ENCODE results near the gene NEAT1. TPM values are rescaled to one million over a fixed set of nuclear protein-coding genes. Genes with fewer than 3 reads are reported as not detected.

The NEAT1 gene
- total and polyA plus RNA-seq, 11 donors: 17.0 to 760 (median 507) TPM

DNA sequence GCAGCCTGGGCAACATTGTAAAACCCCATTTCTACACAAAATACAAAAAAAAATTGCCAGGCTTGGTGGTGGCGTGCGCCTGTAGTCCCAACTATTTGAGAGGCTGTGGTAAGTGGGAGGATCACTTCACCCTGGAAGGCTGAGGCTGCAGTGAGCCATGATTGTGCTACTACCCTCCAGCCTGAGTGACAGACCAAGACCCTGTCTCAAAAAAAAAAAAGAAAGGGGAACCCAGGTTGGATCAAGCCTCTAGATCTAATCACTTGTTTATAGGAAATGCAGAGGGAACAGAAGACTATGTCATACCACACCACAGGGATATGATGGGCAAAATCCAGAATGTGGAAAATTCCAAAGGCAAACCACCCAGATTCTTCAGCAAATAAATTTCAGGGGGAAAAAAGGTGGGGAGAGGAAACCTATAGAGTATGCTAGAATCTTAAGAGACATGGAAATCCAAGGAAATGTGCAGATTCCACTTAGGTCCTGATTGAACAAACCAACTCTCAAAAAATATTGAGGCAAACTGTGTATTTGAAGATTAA is 59.8 kb downstream of the NEAT1 start:
- no peaks in the 10 kb centered on the region for H3K36me3 ChIP-seq
- DNase-seq (no peak), ATAC-seq (no peak)
- H3K9me3 ChIP-seq: no peaks in the 10 kb centered on the region
- peak overlapping the region in 3 of 12 donors; percentile 27 to 100 (median 100) for H3K27ac ChIP-seq
- intact Hi-C loops (cut with DNase I): no loop called here
- H3K27me3 ChIP-seq: no peaks in the 10 kb centered on the region
- TF ChIP-seq POLR2A (IDR thresholded peaks at IDR 0.05): no peak
- TF ChIP-seq, protein P1, sequence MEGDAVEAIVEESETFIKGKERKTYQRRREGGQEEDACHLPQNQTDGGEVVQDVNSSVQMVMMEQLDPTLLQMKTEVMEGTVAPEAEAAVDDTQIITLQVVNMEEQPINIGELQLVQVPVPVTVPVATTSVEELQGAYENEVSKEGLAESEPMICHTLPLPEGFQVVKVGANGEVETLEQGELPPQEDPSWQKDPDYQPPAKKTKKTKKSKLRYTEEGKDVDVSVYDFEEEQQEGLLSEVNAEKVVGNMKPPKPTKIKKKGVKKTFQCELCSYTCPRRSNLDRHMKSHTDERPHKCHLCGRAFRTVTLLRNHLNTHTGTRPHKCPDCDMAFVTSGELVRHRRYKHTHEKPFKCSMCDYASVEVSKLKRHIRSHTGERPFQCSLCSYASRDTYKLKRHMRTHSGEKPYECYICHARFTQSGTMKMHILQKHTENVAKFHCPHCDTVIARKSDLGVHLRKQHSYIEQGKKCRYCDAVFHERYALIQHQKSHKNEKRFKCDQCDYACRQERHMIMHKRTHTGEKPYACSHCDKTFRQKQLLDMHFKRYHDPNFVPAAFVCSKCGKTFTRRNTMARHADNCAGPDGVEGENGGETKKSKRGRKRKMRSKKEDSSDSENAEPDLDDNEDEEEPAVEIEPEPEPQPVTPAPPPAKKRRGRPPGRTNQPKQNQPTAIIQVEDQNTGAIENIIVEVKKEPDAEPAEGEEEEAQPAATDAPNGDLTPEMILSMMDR (IDR thresholded peaks at IDR 0.05): no peak
- WGBS, 4 donors: 98 to 100% (median 99%) methylated on average over 2 of the region's 2 CpGs
- H3K4me3 ChIP-seq: no peak overlapping the region
- peaks cover 0 to 68% (median 58%) of the 10 kb centered on the region in 12 donors for H3K4me1 ChIP-seq

DNA sequence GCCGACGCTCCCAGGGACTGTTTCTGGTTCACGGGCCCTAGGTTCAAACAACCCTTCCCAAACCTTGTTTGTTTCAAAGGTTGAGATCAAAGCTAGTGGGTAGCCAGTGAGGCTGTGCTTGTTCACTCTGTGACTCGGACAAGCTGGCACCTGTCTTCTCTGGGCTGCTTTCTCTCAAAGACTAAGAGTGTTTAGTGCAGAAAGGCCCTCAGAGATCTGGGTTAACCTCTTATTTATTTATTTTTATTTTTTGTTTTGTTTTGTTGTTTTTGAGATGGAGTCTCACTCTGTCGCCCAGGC is 63.3 kb downstream of the NEAT1 start:
- TF ChIP-seq, protein P1 (IDR thresholded peaks at IDR 0.05): no peak
- TF ChIP-seq POLR2A (IDR thresholded peaks at IDR 0.05): no peak
- Histone ChIP-seq H3K4me3 (no peak overlapping the region), H3K36me3 (no peaks in the 10 kb centered on the region), H3K4me1 (peaks cover 25 to 69% (median 61%) of the 10 kb centered on the region in 12 donors), H3K27ac (peak overlapping the region; percentile 18 to 100 (median 98)), H3K9me3 (no peaks in the 10 kb centered on the region), H3K27me3 (no peaks in the 10 kb centered on the region)
- intact Hi-C loops (cut with DNase I): no loop called here
- WGBS, 4 donors: 61 to 68% (median 65%) methylated on average over 5 of the region's 5 CpGs
- ATAC-seq: no peak
- no peak for DNase-seq

DNA sequence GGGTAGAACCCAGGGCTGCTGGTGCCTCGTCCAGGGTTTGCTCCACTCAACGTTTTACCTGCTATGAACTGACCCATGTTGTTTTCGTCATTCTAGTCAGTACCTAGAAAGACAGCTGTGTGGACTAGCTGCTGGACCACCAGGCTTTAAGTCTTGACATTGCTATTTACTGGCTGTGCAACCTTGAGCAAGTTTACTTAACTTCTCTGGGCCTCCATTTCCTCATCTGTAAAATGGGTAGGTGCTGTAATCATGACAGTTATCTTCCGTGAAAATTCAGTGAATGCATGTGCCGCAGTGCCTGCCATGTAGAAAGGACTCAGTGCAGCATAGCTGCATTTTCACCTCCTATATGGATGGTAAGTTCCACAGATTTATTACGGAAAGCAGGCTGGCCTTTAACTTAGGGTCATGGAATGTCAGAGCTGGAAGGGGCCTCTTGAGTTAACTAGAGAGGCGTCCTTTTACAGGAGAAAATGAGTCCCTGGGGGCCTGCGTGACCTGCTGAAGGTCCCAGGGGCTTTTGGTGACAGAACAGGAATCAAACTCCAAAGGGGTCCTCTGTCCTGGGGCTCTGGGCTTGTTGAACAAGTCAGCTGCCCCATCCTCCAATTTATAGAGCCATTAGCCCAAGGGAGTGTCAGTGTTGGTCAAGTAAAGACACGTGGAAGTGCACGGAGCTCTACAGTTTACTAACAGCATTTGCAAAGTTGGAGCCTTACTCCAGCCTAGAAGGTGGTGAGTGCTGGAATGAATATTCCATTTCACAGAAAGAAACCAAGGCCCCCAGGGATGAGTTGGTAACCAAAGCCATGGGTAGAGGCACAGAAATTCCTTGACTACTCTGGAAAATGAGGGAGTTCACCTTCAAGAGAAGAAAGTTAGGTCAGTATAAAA is 64.2 kb downstream of the NEAT1 start:
- Histone ChIP-seq H3K9me3 (no peaks in the 10 kb centered on the region), H3K27ac (peak overlapping the region; percentile 90 to 100 (median 99)), H3K4me3 (no peak overlapping the region), H3K27me3 (no peaks in the 10 kb centered on the region), H3K4me1 (peaks cover 31 to 70% (median 62%) of the 10 kb centered on the region in 12 donors), H3K36me3 (no peaks in the 10 kb centered on the region)
- ATAC-seq: no peak
- no peak for DNase-seq
- TF ChIP-seq, protein P1 (IDR thresholded peaks at IDR 0.05): no peak
- TF ChIP-seq POLR2A (IDR thresholded peaks at IDR 0.05): no peak
- intact Hi-C loops (cut with DNase I): no loop called here
- 65 to 70% (median 68%) methylated on average over 10 of the region's 10 CpGs for WGBS, 4 donors

DNA sequence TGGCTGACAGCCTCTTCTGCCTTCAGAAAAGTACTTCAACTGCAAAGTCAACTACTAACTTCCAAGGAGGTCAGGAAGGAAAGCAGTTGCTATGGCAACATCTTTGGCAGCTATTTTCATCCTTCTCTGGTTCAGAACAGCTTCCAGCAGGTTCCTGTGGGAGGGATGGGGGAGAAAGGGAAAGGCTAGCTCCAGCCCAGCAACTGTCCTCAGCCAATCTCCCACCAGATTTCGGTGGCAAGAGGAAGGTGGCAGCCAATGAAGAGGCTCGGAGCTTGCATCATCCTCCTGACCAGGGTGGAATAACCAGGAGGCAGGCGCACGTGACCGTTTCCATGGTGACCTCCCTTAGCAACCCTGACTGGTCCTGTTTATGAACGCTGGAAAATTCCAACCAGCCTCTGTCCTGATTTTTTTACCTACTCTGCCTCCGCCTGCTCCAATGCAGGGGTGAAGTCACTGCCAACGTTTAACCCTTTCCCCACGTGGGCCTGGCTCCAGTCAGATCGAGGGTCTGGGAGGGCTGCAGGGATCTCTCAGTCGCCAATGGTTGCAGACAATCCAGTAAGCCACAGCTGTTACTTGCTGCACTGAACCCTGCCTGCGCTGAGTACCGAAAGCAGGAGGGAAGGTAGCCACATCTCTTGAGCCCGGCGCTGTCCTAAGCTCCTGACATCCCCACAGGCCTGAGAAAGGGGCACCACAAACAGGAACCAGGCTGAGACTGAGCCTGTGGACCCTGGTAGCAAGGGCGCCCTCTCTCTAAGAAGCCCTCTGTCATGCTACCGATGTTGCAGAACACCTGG is 65.1 kb downstream of the NEAT1 start:
- intact Hi-C loops (cut with DNase I): no loop called here
- Histone ChIP-seq H3K36me3 (no peaks in the 10 kb centered on the region), H3K4me1 (peaks cover 37 to 78% (median 70%) of the 10 kb centered on the region in 12 donors), H3K27me3 (no peaks in the 10 kb centered on the region), H3K27ac (peak overlapping the region; percentile 90 to 100 (median 99)), H3K9me3 (no peaks in the 10 kb centered on the region), H3K4me3 (peak overlapping the region in 10 of 12 donors; percentile 0 to 41 (median 28))
- peak in 1 of 2 donors; percentile 57 for TF ChIP-seq POLR2A (IDR thresholded peaks at IDR 0.05)
- TF ChIP-seq, protein P1 (IDR thresholded peaks at IDR 0.05): peak in 1 of 12 donors; percentile 12
- 2 to 8% (median 6%) methylated on average over 17 of the region's 17 CpGs for WGBS, 4 donors
- DNase-seq (peak; percentile 95 to 100 (median 99)), ATAC-seq (peak; percentile 81 to 94 (median 89))
